AG09319 (cell line): ENCODE measurements around the gene DLEU7.

ENCODE experiments used
- DNase-seq: peaks from one replicate; pipeline ENCODE4 v3.0.0-alpha.2; 2010; ENCODE audit warnings: low read depth; ENCODE audit errors: extremely low read depth
- CTCF ChIP-seq: IDR thresholded peaks from 2 replicates; pipeline ENCODE4 v1.5.1; 2011; ENCODE audit warnings: low read depth, mild to moderate bottlenecking, inconsistent platforms, low read length, moderate library complexity

DLEU7 gene

DNA sequence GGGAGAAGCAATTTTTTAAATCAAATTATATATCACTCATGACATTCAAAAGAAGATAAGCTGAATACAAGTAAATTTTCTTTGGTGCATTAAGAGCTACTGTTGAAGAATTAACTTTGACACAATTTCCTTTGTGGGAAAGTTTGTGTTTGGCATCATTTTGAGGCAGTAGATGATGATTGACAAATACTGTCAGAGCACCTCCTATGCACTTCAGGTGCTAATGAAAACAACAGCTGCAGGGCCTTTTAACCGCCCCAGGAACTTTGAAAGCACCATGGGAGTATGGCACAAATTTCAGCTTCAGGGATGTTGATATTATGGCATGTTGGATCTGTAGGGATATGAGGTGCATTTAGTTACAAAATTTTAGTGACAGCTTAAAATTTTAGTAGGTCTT lies 21.0 kb upstream of the DLEU7 start:
- no peak for DNase-seq
- TF ChIP-seq CTCF, result no peak

GRCh38 chr13:50855681-50856080 lies 12.2 kb upstream of the DLEU7 start:
- TF ChIP-seq CTCF, result no peak

GRCh38 chr13:50850445-50850844 lies 7.0 kb upstream of the DLEU7 start:
- no peak for TF ChIP-seq CTCF
- no peak for DNase-seq

More at GRCh38 chr13:50855681-50856080, 12.2 kb upstream of the DLEU7 start:
- DNase-seq, result no peak

DNA sequence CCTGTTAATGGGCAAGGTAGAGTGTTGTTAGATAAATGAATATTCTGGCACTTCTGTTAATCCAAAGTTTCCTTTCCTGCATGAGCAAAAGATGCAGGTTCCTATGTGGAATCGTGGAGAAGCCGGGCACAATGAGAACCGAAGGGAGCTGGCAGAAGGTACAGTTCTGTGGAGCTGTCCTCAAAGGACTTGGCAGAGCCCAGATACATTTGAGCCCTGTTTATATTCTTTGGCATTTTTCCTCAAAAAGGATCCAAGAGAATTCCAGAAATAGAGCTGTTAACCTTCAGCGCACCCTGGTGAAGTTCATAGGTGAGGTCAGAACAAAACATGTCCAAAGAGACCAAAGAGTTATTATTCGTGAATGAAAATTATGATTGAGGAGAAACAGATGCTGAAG lies 4.0 kb upstream of the DLEU7 start:
- no peak for DNase-seq

GRCh38 chr13:50846861-50847475 lies 3.5 kb upstream of the DLEU7 start:
- no peak for TF ChIP-seq CTCF
- DNase-seq, result no peak

More for the DNA sequence above, 4.0 kb upstream of the DLEU7 start:
- TF ChIP-seq CTCF, result no peak

DNA sequence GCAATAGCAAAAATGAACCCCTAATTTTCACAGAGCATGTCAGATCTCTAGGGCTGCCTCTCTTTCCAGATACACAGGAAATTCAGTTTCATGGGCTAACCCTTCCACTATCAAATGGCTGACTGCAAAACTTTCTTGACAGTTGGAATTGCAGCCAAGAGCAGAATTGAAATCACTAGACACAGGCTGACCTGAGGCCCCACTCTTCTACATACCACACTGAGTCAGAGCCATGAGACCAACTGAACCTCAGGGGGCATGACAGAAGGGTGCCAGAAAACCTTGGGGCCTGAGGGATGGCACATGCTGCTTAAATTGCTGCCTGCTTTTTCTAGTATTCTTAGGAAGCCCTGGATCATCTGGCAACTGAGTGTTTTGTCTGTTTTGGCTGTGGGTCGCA lies 1.7 kb upstream of the DLEU7 start:
- no peak for DNase-seq
- no peak for TF ChIP-seq CTCF

DNA sequence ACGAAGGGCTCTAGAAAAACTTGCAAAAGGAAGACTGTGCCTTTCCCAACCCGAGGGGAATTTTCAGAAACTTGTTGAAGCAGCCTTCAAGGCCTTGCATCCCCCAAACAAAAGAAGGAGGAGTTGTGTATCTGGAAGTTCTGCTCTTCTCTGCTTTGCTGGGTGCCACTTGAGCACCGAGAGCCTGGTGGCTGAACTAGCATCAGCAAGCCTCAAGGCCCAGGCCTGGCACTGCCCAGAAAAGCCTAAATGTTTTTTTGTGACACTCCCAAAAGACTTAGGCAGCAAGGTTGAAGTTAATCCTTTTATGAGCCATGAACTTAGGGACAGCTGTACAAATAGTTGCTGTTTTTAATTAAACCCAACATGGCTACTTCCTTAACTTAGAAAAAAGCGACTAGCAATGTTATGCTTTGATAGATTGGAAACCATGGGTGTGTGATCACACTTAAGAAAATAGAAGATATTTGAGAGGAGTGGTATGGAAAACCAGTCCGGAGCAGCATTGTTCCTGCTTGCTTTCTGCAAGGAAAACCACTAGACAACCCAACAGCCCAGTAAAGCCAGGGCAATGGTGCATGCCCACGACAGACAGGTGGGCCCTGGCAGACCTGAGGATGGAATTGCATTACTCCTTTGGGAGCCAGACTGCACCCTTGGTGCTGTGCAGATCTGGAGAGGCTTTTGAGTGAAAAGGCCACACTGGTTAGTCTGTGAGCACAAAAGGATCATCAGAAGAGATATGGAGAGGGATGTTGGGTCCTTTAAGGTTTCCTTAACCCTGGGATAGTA lies 788 bp upstream of the DLEU7 start:
- no peak for DNase-seq
- TF ChIP-seq CTCF, result no peak
